GM06990 (cell line): ENCODE results near the gene FERMT3.

Experiments
- DNase-seq: peaks from one replicate; pipeline ENCODE4 v3.0.0-alpha.2; 2011; ENCODE audit not compliant: insufficient read length; ENCODE audit errors: extremely low read depth
- H3K27me3 ChIP-seq: replicated peaks from 2 replicates; pipeline ENCODE4 v1.6.0; 2011; ENCODE audit warnings: low read length; ENCODE audit not compliant: control insufficient read depth, insufficient read depth
- H3K36me3 ChIP-seq: 2 replicates; pipeline ENCODE4 v1.5.1; 2011; ENCODE audit warnings: low read length; ENCODE audit not compliant: control insufficient read depth, insufficient read depth
- H3K4me3 ChIP-seq: replicated peaks from 2 replicates; pipeline ENCODE4 v1.5.1; 2011; ENCODE audit warnings: low read depth, mild to moderate bottlenecking, control low read depth, low read length
- TF ChIP-seq, protein P1 (sequence below): IDR thresholded peaks from 2 replicates; pipeline ENCODE4 v1.5.1; 2011; ENCODE audit warnings: low read length, control low read depth, mild to moderate bottlenecking, inconsistent platforms; ENCODE audit not compliant: insufficient read depth, poor library complexity, severe bottlenecking

The FERMT3 gene

GRCh38 chr11:64219755-64220154 lies 13.2 kb downstream of the FERMT3 start:
- H3K36me3 ChIP-seq = peaks cover 44% of the 10 kb centered on the region
- no peak for DNase-seq
- no peak overlapping the region for H3K4me3 ChIP-seq
- TF ChIP-seq, protein P1, sequence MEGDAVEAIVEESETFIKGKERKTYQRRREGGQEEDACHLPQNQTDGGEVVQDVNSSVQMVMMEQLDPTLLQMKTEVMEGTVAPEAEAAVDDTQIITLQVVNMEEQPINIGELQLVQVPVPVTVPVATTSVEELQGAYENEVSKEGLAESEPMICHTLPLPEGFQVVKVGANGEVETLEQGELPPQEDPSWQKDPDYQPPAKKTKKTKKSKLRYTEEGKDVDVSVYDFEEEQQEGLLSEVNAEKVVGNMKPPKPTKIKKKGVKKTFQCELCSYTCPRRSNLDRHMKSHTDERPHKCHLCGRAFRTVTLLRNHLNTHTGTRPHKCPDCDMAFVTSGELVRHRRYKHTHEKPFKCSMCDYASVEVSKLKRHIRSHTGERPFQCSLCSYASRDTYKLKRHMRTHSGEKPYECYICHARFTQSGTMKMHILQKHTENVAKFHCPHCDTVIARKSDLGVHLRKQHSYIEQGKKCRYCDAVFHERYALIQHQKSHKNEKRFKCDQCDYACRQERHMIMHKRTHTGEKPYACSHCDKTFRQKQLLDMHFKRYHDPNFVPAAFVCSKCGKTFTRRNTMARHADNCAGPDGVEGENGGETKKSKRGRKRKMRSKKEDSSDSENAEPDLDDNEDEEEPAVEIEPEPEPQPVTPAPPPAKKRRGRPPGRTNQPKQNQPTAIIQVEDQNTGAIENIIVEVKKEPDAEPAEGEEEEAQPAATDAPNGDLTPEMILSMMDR = no peak
- H3K27me3 ChIP-seq = no peaks in the 10 kb centered on the region

- Histone ChIP-seq H3K4me3 (no peak overlapping the region), H3K36me3 (peaks cover 43% of the 10 kb centered on the region), H3K27me3 (no peaks in the 10 kb centered on the region)
- no peak for DNase-seq
- TF ChIP-seq, protein P1 = no peak
These were observed 13.8 kb downstream of the FERMT3 start for GRCh38 chr11:64220271-64220670.

DNA sequence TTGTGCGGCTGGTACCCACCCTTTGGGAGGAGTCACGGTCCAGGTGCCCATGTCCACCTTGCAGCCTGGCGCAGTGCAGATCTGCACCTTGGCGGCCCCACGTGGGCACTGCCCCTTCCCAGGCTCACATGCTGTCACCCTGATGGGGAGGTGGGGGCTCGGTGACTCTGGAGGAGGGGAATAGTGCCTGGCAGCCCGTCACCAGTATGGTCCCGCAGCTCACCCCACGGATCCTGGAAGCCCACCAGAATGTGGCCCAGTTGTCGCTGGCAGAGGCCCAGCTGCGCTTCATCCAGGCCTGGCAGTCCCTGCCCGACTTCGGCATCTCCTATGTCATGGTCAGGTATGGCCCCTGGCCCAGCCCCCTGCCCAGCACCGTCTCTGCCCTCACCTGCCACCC lies 14.3 kb downstream of the FERMT3 start:
- TF ChIP-seq, protein P1 = no peak
- no peak for DNase-seq
- no peaks in the 10 kb centered on the region for H3K27me3 ChIP-seq
- no peak overlapping the region for H3K4me3 ChIP-seq
- H3K36me3 ChIP-seq = peaks cover 43% of the 10 kb centered on the region

GRCh38 chr11:64222651-64223000 lies 16.1 kb downstream of the FERMT3 start:
- TF ChIP-seq, protein P1 = no peak
- Histone ChIP-seq H3K27me3 (no peaks in the 10 kb centered on the region), H3K36me3 (peaks cover 42% of the 10 kb centered on the region), H3K4me3 (no peak overlapping the region)
- no peak for DNase-seq

DNA sequence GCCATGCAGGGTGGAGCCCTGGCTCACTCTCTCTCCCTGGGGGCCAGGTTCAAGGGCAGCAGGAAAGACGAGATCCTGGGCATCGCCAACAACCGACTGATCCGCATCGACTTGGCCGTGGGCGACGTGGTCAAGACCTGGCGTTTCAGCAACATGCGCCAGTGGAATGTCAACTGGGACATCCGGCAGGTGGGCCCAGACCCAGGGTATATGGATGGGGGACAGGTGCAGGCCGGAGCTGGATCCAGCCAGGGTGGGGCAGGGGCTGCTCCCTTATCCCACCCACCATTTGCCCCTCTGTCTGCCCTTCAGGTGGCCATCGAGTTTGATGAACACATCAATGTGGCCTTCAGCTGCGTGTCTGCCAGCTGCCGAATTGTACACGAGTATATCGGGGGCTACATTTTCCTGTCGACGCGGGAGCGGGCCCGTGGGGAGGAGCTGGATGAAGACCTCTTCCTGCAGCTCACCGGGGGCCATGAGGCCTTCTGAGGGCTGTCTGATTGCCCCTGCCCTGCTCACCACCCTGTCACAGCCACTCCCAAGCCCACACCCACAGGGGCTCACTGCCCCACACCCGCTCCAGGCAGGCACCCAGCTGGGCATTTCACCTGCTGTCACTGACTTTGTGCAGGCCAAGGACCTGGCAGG lies 16.6 kb downstream of the FERMT3 start:
- H3K27me3 ChIP-seq = no peaks in the 10 kb centered on the region
- TF ChIP-seq, protein P1 = no peak
- DNase-seq = no peak
- H3K36me3 ChIP-seq = peaks cover 42% of the 10 kb centered on the region
- H3K4me3 ChIP-seq = no peak overlapping the region
